GM12872 (cell line): ENCODE results near the gene CDCA7.

Experiments used
- CTCF ChIP-seq: IDR thresholded peaks from 3 replicates; pipeline ENCODE4 v1.5.1; 2011; ENCODE audit warnings: low read depth, mild to moderate bottlenecking, low read length, moderate library complexity; ENCODE audit not compliant: insufficient read depth

Gene CDCA7

GRCh38 chr2:173417341-173417740 lies 62.7 kb downstream of the CDCA7 start:
- TF ChIP-seq CTCF = no peak

GRCh38 chr2:173417802-173418201 lies 63.1 kb downstream of the CDCA7 start:
- TF ChIP-seq CTCF = no peak
